H1 (cell line): Measurements from ENCODE around the gene RUNX1. TPM values are rescaled to one million over a fixed set of nuclear protein-coding genes. Genes with fewer than 3 reads are reported as not detected.

ENCODE experiments used
- CEBPB ChIP-seq: IDR thresholded peaks from 2 replicates; pipeline ENCODE4 v1.6.1; 2012; ENCODE audit warnings: low read depth, low read length
- CTBP2 ChIP-seq: IDR thresholded peaks from 2 replicates; pipeline ENCODE4 v1.7.0; 2011; ENCODE audit warnings: borderline replicate concordance, mild to moderate bottlenecking, moderate library complexity, mixed read lengths, low read length; ENCODE audit not compliant: insufficient read depth, insufficient read length
- EZH2 ChIP-seq: fragments of 200-600 bp; sonication (generic); IDR thresholded peaks from 2 replicates; pipeline ENCODE4 v1.7.1; 2012; ENCODE audit warnings: low read depth, mild to moderate bottlenecking, moderate library complexity, low read length, inconsistent platforms; ENCODE audit not compliant: severe bottlenecking
- HDAC6 ChIP-seq: IDR thresholded peaks from one replicate; pipeline ENCODE4 v1.7.1; 2012; ENCODE audit warnings: low read depth, mild to moderate bottlenecking, inconsistent platforms, low read length, moderate library complexity
- KDM5A ChIP-seq: fragments of 200-600 bp; IDR thresholded peaks from 2 replicates; pipeline ENCODE4 v1.7.1; 2012; ENCODE audit warnings: mild to moderate bottlenecking, low read length, inconsistent platforms, mixed read lengths
- NANOG ChIP-seq: IDR thresholded peaks from 2 replicates; pipeline ENCODE4 v1.6.1; 2011; ENCODE audit warnings: low read length, low read depth, mild to moderate bottlenecking, inconsistent platforms; ENCODE audit not compliant: insufficient read depth, poor library complexity, severe bottlenecking
- RAD21 ChIP-seq, 2 experiments: IDR thresholded peaks in 1 of 2; conservative IDR thresholded peaks in 1 of 2; 2 replicates each; pipeline ENCODE4 v1.6.1; 2011; ENCODE audit warnings: low read depth in 2 of 2, low read length in 2 of 2, improper control_type of control experiment in 1 of 2, inconsistent platforms in 1 of 2, mild to moderate bottlenecking in 1 of 2, moderate library complexity in 1 of 2
- SP2 ChIP-seq: IDR thresholded peaks from 2 replicates; pipeline ENCODE4 v1.6.1; 2012; ENCODE audit warnings: mild to moderate bottlenecking, low read length, inconsistent platforms
- polyA plus RNA-seq, 7 experiments: library from polyadenylated mRNA; depleted of rRNA in 3 of 7; stranded (reverse) in 5 of 7; unstranded in 2 of 7; fragments of >200 nt in 5 of 7; fragments of 200-250 nt in 2 of 7; gene quantifications; 1 replicate in 5 of 7; 2 replicates in 1 of 7; 4 replicates in 1 of 7; pipeline versions ENCODE4 v1.2.1 to v1.2.3, GENCODE V29; 2011 to 2013; ENCODE audit warnings: missing spikeins in 2 of 7, mixed read lengths in 2 of 7
- total RNA-seq: library from RNA; stranded (reverse); fragmentation: NEBNext Ultra II Directional; extraction: Animal tissue kit (Norgen Biotek cat#: 25700); gene quantifications from 2 replicates; pipeline ENCODE4 v1.2.1, GENCODE V29; 2021
- TF ChIP-seq, protein P1 (sequence below): fragments of 300-600 bp; sonication (generic); IDR thresholded peaks from 2 replicates; pipeline ENCODE4 v1.7.1; 2012; ENCODE audit warnings: low read length, moderate library complexity, mild to moderate bottlenecking, inconsistent platforms; ENCODE audit not compliant: insufficient replicate concordance

Gene RUNX1
- total and polyA plus RNA-seq, 2 of the 8 experiments (the other 6 are each of a cell fraction or from before 2014, with no cell fraction given) = 0.20 to 0.60 TPM

DNA sequence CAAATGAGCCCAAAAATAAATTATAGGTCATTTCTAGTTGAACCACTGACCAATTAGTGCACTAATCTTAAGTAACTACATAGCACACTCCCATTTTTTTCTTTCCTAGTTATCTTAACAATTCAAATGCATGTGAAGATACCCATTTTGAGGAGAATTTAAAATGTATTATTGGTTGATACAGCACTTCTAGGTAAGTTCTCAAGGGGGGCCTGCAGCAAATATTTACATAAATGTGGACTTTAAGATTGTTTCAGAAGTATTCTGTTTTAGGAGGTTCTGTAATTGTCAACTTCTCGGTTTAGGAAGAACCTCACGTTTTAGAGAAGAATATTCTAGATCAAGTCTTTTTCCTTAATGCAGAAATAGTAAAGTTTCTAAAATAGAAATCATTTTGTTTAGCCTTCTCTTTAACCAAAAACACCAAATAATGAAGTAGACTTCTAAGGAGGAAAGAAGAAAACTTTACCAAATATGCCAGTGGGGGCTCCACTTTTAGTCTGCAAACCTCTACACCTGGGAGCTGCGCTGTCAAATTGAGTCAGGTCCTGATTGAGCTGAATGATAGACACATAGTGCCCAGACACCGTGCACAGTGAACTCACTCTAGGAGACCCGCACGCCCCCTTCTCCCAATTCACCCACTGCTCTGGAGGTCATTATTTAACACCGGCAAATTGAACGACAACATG, 144.4 kb downstream of the RUNX1 start (continued):
- TF ChIP-seq, protein P1, sequence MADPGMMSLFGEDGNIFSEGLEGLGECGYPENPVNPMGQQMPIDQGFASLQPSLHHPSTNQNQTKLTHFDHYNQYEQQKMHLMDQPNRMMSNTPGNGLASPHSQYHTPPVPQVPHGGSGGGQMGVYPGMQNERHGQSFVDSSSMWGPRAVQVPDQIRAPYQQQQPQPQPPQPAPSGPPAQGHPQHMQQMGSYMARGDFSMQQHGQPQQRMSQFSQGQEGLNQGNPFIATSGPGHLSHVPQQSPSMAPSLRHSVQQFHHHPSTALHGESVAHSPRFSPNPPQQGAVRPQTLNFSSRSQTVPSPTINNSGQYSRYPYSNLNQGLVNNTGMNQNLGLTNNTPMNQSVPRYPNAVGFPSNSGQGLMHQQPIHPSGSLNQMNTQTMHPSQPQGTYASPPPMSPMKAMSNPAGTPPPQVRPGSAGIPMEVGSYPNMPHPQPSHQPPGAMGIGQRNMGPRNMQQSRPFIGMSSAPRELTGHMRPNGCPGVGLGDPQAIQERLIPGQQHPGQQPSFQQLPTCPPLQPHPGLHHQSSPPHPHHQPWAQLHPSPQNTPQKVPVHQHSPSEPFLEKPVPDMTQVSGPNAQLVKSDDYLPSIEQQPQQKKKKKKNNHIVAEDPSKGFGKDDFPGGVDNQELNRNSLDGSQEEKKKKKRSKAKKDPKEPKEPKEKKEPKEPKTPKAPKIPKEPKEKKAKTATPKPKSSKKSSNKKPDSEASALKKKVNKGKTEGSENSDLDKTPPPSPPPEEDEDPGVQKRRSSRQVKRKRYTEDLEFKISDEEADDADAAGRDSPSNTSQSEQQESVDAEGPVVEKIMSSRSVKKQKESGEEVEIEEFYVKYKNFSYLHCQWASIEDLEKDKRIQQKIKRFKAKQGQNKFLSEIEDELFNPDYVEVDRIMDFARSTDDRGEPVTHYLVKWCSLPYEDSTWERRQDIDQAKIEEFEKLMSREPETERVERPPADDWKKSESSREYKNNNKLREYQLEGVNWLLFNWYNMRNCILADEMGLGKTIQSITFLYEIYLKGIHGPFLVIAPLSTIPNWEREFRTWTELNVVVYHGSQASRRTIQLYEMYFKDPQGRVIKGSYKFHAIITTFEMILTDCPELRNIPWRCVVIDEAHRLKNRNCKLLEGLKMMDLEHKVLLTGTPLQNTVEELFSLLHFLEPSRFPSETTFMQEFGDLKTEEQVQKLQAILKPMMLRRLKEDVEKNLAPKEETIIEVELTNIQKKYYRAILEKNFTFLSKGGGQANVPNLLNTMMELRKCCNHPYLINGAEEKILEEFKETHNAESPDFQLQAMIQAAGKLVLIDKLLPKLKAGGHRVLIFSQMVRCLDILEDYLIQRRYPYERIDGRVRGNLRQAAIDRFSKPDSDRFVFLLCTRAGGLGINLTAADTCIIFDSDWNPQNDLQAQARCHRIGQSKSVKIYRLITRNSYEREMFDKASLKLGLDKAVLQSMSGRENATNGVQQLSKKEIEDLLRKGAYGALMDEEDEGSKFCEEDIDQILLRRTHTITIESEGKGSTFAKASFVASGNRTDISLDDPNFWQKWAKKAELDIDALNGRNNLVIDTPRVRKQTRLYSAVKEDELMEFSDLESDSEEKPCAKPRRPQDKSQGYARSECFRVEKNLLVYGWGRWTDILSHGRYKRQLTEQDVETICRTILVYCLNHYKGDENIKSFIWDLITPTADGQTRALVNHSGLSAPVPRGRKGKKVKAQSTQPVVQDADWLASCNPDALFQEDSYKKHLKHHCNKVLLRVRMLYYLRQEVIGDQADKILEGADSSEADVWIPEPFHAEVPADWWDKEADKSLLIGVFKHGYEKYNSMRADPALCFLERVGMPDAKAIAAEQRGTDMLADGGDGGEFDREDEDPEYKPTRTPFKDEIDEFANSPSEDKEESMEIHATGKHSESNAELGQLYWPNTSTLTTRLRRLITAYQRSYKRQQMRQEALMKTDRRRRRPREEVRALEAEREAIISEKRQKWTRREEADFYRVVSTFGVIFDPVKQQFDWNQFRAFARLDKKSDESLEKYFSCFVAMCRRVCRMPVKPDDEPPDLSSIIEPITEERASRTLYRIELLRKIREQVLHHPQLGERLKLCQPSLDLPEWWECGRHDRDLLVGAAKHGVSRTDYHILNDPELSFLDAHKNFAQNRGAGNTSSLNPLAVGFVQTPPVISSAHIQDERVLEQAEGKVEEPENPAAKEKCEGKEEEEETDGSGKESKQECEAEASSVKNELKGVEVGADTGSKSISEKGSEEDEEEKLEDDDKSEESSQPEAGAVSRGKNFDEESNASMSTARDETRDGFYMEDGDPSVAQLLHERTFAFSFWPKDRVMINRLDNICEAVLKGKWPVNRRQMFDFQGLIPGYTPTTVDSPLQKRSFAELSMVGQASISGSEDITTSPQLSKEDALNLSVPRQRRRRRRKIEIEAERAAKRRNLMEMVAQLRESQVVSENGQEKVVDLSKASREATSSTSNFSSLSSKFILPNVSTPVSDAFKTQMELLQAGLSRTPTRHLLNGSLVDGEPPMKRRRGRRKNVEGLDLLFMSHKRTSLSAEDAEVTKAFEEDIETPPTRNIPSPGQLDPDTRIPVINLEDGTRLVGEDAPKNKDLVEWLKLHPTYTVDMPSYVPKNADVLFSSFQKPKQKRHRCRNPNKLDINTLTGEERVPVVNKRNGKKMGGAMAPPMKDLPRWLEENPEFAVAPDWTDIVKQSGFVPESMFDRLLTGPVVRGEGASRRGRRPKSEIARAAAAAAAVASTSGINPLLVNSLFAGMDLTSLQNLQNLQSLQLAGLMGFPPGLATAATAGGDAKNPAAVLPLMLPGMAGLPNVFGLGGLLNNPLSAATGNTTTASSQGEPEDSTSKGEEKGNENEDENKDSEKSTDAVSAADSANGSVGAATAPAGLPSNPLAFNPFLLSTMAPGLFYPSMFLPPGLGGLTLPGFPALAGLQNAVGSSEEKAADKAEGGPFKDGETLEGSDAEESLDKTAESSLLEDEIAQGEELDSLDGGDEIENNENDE = no peak
- TF ChIP-seq CTBP2 (no peak), SP2 (no peak), EZH2 (no peak), NANOG (no peak), RAD21 (IDR thresholded peaks at IDR 0.05 in 1 of 2, conservative IDR thresholded peaks at IDR 0.05 in 1 of 2; ENCODE audit: low read depth in 2 of 2, low read length in 2 of 2) (no peak), HDAC6 (no peak), CEBPB (no peak), KDM5A (no peak)
